Measurements from ENCODE around the gene CFAP251. TPM values are rescaled to one million over a fixed set of nuclear protein-coding genes. Genes with fewer than 3 reads are reported as not detected.

Gene CFAP251
- total and polyA plus RNA-seq, 10 of the 15 experiments (the other 5 are each of a cell fraction or from before 2014, with no cell fraction given) = 0.10 to 0.97 (median 0.64) TPM

DNA sequence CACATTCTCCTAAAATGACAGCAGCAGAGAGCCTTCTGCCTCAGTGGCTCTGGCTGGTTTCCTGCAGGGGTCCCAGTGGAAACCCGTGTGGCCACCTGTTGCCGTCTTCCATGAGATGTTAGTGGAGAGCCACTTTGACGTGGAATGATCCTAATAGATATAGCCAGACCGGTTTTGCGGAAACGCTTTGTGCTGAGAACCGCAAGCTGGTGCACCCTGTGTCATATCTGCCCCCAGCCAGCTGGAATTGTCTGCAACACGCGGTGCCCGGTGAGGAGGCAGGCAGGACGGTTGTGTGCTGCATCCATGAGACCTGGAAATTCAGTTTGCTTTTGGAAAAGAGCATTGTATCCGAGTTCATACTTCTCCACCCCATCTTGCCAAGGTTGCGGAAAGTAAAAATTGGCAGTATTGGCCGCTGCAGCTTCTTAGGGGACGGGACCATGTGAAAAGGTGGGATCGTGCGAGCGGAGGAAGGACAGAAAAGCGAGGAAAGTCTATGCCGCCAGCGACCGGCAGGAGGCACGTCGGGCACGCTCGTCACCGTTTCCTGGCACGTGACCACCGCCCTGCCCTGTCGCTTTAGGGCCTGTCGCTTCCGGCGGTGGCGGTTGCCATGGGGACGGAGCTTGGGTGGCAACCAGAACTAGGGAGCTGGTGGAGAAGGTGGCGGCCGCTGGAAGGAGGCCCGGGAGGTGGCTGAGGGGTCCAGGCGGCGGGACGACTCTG is at the start of gene CFAP251 (continued):
- TF ChIP-seq MYB (IDR thresholded peaks at IDR 0.05; ENCODE audit: borderline replicate concordance, low read depth, low read length) (no peak), SUPT20H (IDR thresholded peaks at IDR 0.05; ENCODE audit: borderline replicate concordance, control insufficient read depth, low read depth, low read length) (no peak), TCF3 (IDR thresholded peaks at IDR 0.05; ENCODE audit: borderline replicate concordance, insufficient read depth, low read depth, low read length) (no peak), MEF2B (IDR thresholded peaks at IDR 0.05; ENCODE audit: partially characterized antibody, poor library complexity, severe bottlenecking) (peak; percentile 77), ZBED1 (IDR thresholded peaks at IDR 0.05; ENCODE audit: borderline replicate concordance) (no peak), IRF4 (IDR thresholded peaks at IDR 0.05; ENCODE audit: low read depth, low read length) (peak; percentile 42; the same call in 1 of the 2 replicates), MTA2 (IDR thresholded peaks at IDR 0.05; ENCODE audit: low read depth) (no peak), KAT2A (conservative IDR thresholded peaks at IDR 0.05; ENCODE audit: control insufficient read depth, low read depth, low read length) (no peak), ZNF622 (IDR thresholded peaks at IDR 0.05) (no peak), MXI1 (IDR thresholded peaks at IDR 0.05; ENCODE audit: low read depth, low read length) (peak; percentile 94), ZZZ3 (IDR thresholded peaks at IDR 0.05; ENCODE audit: control insufficient read depth, insufficient read length, low read depth) (no peak), JUNB (IDR thresholded peaks at IDR 0.05) (no peak), SREBF2 (IDR thresholded peaks at IDR 0.05; ENCODE audit: low read length) (no peak), ZNF217 (IDR thresholded peaks at IDR 0.05) (no peak), POLR2A (IDR thresholded peaks at IDR 0.05; ENCODE audit: low read depth, low read length) (peak; percentile 67), ESRRA (IDR thresholded peaks at IDR 0.05; ENCODE audit: low read length) (no peak), ZSCAN29 (IDR thresholded peaks at IDR 0.05) (no peak), HDGF (IDR thresholded peaks at IDR 0.05) (peak; percentile 83; the same call in 1 of the 2 replicates), SPI1 (IDR thresholded peaks at IDR 0.05; ENCODE audit: borderline replicate concordance, insufficient read depth, low read depth, low read length) (no peak), FOXM1 (IDR thresholded peaks at IDR 0.05; ENCODE audit: low read depth, low read length) (no peak), STAT1 (conservative IDR thresholded peaks at IDR 0.05) (no peak), SIN3A (IDR thresholded peaks at IDR 0.05; ENCODE audit: low read depth, low read length) (peak; percentile 84; the same call in 1 of the 2 replicates), ZNF24 (IDR thresholded peaks at IDR 0.05) (no peak)
- TF ChIP-seq, protein P1, sequence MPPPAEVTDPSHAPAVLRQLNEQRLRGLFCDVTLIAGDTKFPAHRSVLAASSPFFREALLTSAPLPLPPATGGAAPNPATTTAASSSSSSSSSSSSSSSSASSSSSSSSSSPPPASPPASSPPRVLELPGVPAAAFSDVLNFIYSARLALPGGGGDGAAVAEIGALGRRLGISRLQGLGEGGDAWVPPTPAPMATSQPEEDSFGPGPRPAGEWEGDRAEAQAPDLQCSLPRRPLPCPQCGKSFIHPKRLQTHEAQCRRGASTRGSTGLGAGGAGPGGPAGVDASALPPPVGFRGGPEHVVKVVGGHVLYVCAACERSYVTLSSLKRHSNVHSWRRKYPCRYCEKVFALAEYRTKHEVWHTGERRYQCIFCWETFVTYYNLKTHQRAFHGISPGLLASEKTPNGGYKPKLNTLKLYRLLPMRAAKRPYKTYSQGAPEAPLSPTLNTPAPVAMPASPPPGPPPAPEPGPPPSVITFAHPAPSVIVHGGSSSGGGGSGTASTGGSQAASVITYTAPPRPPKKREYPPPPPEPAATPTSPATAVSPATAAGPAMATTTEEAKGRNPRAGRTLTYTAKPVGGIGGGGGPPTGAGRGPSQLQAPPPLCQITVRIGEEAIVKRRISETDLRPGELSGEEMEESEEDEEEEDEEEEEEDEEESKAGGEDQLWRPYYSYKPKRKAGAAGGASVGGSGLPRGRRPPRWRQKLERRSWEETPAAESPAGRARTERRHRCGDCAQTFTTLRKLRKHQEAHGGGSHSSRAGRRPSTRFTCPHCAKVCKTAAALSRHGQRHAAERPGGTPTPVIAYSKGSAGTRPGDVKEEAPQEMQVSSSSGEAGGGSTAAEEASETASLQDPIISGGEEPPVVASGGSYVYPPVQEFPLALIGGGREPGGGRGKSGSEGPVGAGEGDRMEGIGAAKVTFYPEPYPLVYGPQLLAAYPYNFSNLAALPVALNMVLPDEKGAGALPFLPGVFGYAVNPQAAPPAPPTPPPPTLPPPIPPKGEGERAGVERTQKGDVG (CRISPR knock-in tag; IDR thresholded peaks at IDR 0.05) = no peak
- TF ChIP-seq, protein P2, sequence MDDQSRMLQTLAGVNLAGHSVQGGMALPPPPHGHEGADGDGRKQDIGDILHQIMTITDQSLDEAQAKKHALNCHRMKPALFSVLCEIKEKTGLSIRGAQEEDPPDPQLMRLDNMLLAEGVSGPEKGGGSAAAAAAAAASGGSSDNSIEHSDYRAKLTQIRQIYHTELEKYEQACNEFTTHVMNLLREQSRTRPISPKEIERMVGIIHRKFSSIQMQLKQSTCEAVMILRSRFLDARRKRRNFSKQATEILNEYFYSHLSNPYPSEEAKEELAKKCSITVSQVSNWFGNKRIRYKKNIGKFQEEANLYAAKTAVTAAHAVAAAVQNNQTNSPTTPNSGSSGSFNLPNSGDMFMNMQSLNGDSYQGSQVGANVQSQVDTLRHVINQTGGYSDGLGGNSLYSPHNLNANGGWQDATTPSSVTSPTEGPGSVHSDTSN (IDR thresholded peaks at IDR 0.05; ENCODE audit: insufficient replicate concordance, low read depth, low read length) = peak; percentile 66

All from GM12878 (cell line).